H1 (cell line): ENCODE results near the gene ILDR2. TPM values are rescaled to one million over a fixed set of nuclear protein-coding genes. Genes with fewer than 3 reads are reported as not detected.
A peak's percentile ranks its signal among the peaks of the same experiment; 100 is the strongest.

Experiments used
- CBX5 ChIP-seq: fragments of 300-800, 300-1000 bp; sonication (generic); IDR thresholded peaks from 2 replicates; pipeline ENCODE4 v1.7.1; 2016; ENCODE audit warnings: antibody characterized with exemption, low read length, low read depth
- FOSL1 ChIP-seq: IDR thresholded peaks from 2 replicates; pipeline ENCODE4 v1.6.1; 2011; ENCODE audit warnings: mild to moderate bottlenecking, low read depth, low read length, moderate library complexity; ENCODE audit not compliant: insufficient read depth
- JUN ChIP-seq: IDR thresholded peaks from 2 replicates; pipeline ENCODE4 v1.6.1; 2011; ENCODE audit warnings: low read depth, mild to moderate bottlenecking, improper control_type of control experiment, low read length
- JUND ChIP-seq: IDR thresholded peaks from 2 replicates; pipeline ENCODE4 v1.6.1; 2011; ENCODE audit warnings: mild to moderate bottlenecking, improper control_type of control experiment, low read length
- RNF2 ChIP-seq: fragments of 200-900, 300-1000 bp; sonication (generic); IDR thresholded peaks from 2 replicates; pipeline ENCODE4 v1.7.1; 2016; ENCODE audit warnings: borderline replicate concordance, low read depth, mild to moderate bottlenecking, antibody characterized with exemption, low read length; ENCODE audit not compliant: poor library complexity, severe bottlenecking; ENCODE audit errors: missing control alignments
- SIX5 ChIP-seq: IDR thresholded peaks from 2 replicates; pipeline ENCODE4 v1.6.1; 2011; ENCODE audit warnings: mild to moderate bottlenecking, low read depth, low read length
- SP2 ChIP-seq: IDR thresholded peaks from 2 replicates; pipeline ENCODE4 v1.6.1; 2012; ENCODE audit warnings: mild to moderate bottlenecking, low read length, inconsistent platforms
- SUZ12 ChIP-seq: fragments of 200-600 bp; sonication (generic); IDR thresholded peaks from 2 replicates; pipeline ENCODE4 v1.6.1; 2012; ENCODE audit warnings: mild to moderate bottlenecking, inconsistent platforms, low read length, moderate library complexity, mixed read lengths
- polyA plus RNA-seq, 7 experiments: library from polyadenylated mRNA; depleted of rRNA in 3 of 7; stranded (reverse) in 5 of 7; unstranded in 2 of 7; fragments of >200 nt in 5 of 7; fragments of 200-250 nt in 2 of 7; gene quantifications; 1 replicate in 5 of 7; 2 replicates in 1 of 7; 4 replicates in 1 of 7; pipeline versions ENCODE4 v1.2.1 to v1.2.3, GENCODE V29; 2011 to 2013; ENCODE audit warnings: missing spikeins in 2 of 7, mixed read lengths in 2 of 7
- total RNA-seq: library from RNA; stranded (reverse); fragmentation: NEBNext Ultra II Directional; extraction: Animal tissue kit (Norgen Biotek cat#: 25700); gene quantifications from 2 replicates; pipeline ENCODE4 v1.2.1, GENCODE V29; 2021
- TF ChIP-seq, protein P1 (sequence below): fragments of 300-600 bp; sonication (generic); IDR thresholded peaks from 2 replicates; pipeline ENCODE4 v1.7.1; 2012; ENCODE audit warnings: low read length, moderate library complexity, mild to moderate bottlenecking, inconsistent platforms; ENCODE audit not compliant: insufficient replicate concordance

ILDR2 gene
- total and polyA plus RNA-seq, 2 of the 8 experiments (the other 6 are each of a cell fraction or from before 2014, with no cell fraction given) = 0.85 to 0.86 TPM

DNA sequence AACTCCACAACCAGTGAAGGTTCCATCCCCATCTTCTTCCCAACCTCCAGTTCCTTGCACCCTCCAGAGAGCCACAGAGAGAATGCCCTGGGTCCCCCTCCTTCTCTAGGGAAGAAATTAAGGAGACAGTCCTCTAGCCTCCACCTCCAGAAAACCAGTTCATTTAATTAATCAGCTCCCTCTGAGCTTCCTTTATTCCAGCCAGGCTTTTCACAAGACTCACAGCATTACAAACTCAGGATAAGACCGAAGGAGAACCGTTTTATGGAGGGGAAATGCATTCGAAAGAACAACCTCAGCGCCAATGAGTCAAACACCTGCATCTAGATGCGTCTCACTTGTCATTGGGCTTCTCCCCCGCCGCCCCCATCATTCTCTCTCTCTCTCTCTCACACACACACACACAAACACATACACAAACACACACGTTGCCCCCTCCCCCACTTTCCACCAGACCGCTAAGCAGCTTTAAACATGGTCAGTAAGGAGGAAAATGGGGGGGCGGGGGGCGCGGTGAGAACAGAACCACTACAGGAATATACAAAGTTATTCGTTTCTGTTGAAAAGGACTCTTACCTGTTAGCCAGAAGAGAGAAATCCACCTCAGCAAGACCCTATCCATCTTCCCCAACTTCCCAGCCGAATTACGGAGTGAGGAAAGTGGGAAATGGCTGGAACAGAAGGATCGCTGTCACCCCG, 544 bp downstream of the ILDR2 start (continued):
- TF ChIP-seq, protein P1, sequence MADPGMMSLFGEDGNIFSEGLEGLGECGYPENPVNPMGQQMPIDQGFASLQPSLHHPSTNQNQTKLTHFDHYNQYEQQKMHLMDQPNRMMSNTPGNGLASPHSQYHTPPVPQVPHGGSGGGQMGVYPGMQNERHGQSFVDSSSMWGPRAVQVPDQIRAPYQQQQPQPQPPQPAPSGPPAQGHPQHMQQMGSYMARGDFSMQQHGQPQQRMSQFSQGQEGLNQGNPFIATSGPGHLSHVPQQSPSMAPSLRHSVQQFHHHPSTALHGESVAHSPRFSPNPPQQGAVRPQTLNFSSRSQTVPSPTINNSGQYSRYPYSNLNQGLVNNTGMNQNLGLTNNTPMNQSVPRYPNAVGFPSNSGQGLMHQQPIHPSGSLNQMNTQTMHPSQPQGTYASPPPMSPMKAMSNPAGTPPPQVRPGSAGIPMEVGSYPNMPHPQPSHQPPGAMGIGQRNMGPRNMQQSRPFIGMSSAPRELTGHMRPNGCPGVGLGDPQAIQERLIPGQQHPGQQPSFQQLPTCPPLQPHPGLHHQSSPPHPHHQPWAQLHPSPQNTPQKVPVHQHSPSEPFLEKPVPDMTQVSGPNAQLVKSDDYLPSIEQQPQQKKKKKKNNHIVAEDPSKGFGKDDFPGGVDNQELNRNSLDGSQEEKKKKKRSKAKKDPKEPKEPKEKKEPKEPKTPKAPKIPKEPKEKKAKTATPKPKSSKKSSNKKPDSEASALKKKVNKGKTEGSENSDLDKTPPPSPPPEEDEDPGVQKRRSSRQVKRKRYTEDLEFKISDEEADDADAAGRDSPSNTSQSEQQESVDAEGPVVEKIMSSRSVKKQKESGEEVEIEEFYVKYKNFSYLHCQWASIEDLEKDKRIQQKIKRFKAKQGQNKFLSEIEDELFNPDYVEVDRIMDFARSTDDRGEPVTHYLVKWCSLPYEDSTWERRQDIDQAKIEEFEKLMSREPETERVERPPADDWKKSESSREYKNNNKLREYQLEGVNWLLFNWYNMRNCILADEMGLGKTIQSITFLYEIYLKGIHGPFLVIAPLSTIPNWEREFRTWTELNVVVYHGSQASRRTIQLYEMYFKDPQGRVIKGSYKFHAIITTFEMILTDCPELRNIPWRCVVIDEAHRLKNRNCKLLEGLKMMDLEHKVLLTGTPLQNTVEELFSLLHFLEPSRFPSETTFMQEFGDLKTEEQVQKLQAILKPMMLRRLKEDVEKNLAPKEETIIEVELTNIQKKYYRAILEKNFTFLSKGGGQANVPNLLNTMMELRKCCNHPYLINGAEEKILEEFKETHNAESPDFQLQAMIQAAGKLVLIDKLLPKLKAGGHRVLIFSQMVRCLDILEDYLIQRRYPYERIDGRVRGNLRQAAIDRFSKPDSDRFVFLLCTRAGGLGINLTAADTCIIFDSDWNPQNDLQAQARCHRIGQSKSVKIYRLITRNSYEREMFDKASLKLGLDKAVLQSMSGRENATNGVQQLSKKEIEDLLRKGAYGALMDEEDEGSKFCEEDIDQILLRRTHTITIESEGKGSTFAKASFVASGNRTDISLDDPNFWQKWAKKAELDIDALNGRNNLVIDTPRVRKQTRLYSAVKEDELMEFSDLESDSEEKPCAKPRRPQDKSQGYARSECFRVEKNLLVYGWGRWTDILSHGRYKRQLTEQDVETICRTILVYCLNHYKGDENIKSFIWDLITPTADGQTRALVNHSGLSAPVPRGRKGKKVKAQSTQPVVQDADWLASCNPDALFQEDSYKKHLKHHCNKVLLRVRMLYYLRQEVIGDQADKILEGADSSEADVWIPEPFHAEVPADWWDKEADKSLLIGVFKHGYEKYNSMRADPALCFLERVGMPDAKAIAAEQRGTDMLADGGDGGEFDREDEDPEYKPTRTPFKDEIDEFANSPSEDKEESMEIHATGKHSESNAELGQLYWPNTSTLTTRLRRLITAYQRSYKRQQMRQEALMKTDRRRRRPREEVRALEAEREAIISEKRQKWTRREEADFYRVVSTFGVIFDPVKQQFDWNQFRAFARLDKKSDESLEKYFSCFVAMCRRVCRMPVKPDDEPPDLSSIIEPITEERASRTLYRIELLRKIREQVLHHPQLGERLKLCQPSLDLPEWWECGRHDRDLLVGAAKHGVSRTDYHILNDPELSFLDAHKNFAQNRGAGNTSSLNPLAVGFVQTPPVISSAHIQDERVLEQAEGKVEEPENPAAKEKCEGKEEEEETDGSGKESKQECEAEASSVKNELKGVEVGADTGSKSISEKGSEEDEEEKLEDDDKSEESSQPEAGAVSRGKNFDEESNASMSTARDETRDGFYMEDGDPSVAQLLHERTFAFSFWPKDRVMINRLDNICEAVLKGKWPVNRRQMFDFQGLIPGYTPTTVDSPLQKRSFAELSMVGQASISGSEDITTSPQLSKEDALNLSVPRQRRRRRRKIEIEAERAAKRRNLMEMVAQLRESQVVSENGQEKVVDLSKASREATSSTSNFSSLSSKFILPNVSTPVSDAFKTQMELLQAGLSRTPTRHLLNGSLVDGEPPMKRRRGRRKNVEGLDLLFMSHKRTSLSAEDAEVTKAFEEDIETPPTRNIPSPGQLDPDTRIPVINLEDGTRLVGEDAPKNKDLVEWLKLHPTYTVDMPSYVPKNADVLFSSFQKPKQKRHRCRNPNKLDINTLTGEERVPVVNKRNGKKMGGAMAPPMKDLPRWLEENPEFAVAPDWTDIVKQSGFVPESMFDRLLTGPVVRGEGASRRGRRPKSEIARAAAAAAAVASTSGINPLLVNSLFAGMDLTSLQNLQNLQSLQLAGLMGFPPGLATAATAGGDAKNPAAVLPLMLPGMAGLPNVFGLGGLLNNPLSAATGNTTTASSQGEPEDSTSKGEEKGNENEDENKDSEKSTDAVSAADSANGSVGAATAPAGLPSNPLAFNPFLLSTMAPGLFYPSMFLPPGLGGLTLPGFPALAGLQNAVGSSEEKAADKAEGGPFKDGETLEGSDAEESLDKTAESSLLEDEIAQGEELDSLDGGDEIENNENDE = no peak
- TF ChIP-seq SUZ12 = peak; percentile 19; the same call in 1 of the 2 replicates
- no peak for TF ChIP-seq FOSL1
- TF ChIP-seq RNF2 = peak; percentile 32
- no peak for TF ChIP-seq SP2
- no peak for TF ChIP-seq JUN
- TF ChIP-seq CBX5 = no peak
- TF ChIP-seq SIX5 = no peak
- no peak for TF ChIP-seq JUND
